ENCODE measurements around the gene RXFP2.

Gene RXFP2, protein sequence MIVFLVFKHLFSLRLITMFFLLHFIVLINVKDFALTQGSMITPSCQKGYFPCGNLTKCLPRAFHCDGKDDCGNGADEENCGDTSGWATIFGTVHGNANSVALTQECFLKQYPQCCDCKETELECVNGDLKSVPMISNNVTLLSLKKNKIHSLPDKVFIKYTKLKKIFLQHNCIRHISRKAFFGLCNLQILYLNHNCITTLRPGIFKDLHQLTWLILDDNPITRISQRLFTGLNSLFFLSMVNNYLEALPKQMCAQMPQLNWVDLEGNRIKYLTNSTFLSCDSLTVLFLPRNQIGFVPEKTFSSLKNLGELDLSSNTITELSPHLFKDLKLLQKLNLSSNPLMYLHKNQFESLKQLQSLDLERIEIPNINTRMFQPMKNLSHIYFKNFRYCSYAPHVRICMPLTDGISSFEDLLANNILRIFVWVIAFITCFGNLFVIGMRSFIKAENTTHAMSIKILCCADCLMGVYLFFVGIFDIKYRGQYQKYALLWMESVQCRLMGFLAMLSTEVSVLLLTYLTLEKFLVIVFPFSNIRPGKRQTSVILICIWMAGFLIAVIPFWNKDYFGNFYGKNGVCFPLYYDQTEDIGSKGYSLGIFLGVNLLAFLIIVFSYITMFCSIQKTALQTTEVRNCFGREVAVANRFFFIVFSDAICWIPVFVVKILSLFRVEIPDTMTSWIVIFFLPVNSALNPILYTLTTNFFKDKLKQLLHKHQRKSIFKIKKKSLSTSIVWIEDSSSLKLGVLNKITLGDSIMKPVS

DNA sequence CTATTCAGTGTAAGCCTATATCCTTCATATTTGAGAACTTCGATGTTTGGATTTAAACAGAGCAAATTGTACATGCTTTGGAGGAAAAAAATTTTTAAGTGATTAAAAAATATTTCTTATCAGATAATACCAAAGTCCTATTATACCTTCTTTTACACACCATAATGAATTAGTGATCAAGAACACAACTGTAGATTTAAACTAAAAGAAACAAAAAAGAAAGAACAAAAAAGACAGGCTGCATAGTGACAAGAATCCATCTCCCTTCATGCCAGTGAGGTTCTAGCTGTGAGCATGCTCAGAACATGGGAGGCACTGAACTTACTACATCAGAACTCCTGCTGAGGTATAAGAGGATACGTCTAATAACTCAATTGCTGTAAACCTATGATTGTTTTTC lies at the start of gene RXFP2:
TSS of gene RXFP2 (plus strand) at position 301 of the 400 bp plus-strand sequence. CDS start at position 388, 87 bp downstream.
- DNase-seq: no peak

- DNase-seq: no peak
These were observed 42.0 kb upstream of the RXFP2 start for GRCh38 chr13:31697290-31697689.

DNA sequence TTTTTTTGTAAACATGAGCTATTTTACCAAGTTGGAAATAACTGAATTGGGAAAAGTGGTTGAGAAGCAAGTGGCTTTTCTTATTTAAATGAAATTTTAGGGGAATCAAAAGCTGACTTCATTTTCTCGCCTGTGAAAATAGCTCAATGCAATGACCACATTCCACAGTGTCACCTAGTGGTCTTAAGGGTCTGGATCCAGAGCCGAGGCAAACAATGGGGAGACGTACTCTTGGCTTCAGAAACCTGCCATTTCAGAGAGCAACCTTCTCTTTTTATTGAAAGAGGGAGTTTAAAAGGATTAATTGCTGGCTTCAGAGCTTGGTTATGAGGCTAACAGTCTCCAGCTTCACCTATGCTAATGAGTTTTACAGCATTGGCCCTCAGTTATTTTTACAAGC lies 39.7 kb upstream of the RXFP2 start:
- no peak for DNase-seq

GRCh38 chr13:31703780-31704179 lies 35.5 kb upstream of the RXFP2 start:
- DNase-seq: no peak

DNA sequence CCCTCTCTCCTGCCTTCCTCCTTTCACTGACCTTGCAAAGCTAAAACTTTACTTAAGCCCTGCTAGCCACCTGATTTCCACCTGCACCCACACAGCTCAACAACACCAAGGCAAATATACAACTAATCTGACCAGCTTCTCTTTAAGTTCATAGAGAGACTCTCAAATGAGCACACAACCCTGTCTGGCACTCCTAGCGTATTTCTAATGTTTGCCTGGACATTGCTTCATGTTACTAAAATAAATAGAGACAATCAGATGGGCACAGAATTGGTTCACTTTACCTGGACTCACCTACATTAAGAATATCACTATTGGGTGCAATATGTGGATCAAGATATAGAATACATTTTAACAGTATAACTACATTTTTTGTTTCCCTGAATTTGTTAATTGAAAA lies 33.2 kb upstream of the RXFP2 start:
- DNase-seq: no peak

DNA sequence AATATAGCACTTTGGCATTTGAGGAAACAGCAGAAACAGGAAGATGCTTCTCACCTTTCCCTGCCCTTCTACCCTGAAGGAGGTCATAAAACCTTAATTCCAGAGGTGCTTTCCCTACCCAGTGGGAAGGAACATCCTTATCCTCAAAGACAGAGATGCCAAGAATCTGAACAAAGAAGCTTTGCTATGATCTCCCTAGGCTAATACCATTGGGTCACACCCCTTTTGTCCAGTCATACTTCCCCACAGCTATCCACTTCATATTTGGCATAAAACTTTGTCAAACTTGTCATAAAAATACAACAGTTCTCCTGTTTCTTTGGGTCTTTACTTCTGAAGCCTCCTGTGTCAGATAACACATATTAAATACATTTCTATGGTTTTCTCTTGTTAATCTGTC lies 21.7 kb upstream of the RXFP2 start:
- DNase-seq: no peak

GRCh38 chr13:31719214-31719613 lies 20.1 kb upstream of the RXFP2 start:
- no peak for DNase-seq

- DNase-seq: no peak
These were observed 16.7 kb upstream of the RXFP2 start for GRCh38 chr13:31722673-31723072.

- no peak for DNase-seq
These were observed 13.5 kb upstream of the RXFP2 start for GRCh38 chr13:31725841-31726240.

- no peak for DNase-seq
These were observed 7.4 kb upstream of the RXFP2 start for GRCh38 chr13:31731921-31732320.

GRCh38 chr13:31733066-31733465 lies 6.3 kb upstream of the RXFP2 start:
- no peak for DNase-seq

GRCh38 chr13:31733647-31734046 lies 5.7 kb upstream of the RXFP2 start:
- no peak for DNase-seq

DNA sequence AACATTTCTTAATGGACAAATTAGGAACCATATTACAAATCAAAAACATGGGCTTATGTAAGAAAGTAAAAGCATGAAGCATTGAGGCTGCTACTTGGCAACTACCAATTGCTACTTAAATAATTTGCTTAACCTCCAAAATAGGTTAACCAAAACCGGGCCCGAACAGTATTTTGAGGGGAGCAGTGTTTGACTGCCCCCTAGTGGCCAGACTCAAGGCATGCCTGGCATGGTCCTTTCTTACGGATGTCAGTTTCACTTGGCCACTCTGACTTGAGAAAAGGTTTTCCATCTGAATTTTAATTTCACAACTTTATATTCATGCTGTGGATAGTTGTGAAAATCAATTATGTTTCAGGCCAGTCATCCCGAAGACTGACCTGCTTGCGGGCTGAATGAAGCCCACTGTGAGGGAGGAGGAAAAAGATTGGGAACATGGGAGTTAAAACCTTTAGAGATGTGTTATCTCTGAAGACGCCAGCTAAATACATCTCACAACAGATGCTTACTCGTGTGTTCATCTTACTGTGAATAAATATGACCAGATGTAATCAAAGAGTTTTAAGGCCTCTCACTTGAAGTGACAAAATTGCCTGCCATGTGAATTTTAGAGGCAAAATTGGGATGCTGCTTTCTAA lies 2.9 kb downstream of the RXFP2 start:
- peak; percentile 69 for DNase-seq

DNA sequence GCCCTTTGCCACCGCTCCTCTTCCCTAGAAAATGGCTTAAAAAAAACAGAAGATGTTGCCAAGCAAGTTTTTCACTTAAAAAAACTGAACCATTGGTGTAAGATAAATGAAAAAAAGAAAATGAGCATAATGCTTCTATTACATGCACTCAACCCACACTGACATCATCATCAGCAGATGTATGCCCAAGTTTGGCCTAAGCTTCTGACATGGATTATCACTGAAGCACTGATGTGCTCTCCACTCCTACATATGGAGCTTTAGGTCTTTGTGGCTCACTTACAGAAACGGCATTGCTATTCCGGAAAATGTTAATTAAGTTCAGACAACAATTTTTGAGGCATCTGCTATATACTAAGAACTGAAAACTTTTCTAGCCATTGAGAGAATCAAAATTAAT lies 8.0 kb downstream of the RXFP2 start:
- DNase-seq: no peak

DNA sequence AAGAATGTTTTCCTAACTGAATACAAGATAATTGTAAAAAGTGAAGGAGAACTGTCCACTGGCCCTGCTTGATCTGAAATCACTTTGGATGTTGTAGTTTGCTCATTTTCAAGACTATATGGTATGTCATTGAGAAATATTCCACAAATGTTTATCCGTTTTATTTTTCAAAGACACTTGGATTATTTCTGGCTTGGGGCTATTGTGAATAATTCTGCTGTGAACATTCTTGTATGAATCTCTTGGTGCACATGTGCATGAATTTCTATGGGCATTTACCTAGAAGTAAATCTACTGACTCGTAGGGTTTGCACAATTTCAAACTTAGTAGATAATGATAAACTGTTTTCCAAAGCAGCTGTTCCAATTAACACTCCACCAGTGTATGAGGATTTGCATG lies 8.6 kb downstream of the RXFP2 start:
- DNase-seq: no peak

- DNase-seq: no peak
These were observed 10.6 kb downstream of the RXFP2 start for GRCh38 chr13:31749929-31750328.

GRCh38 chr13:31755211-31755610 lies 15.9 kb downstream of the RXFP2 start:
- DNase-seq: no peak

DNA sequence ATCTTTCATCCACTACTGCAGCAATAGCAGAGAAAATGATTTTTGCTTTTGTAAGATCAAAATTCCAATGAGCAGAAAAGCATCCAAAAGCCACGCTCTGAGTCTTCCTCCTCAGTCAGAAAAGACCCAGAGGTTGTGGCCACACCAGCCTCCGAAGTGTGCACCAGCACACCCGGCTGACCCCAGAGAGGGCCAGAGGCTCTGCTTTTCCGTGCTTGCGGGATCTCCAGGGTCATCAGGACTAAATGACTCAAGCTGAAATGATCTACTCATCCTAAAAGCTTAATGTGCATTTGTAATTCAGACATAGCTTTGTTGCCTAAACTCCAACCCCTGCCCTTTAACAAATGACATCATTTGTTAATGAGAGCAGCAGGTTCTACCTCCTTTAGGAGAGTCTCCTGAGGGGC lies 16.5 kb downstream of the RXFP2 start:
- DNase-seq: no peak

DNA sequence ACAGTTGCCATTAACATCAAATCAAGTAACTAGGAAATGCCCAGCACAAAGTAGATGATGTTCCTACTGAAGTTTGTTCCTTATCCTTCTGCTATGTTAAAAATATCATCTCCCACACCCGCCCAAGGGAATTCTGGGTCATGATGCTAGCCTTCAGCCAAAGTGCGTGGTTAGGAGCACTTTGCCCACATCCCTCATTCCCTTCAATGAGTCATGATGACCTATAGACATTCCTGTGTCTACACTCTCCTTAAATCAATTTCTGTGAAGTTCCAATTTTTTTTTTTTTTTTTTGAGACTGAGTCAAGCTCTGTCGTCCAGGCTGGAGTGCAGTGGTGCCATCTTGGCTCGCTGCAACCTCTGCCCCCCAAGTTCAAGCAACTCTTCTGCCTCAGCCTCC lies 17.0 kb downstream of the RXFP2 start:
- DNase-seq: no peak

GRCh38 chr13:31761951-31762350 lies 22.6 kb downstream of the RXFP2 start:
- no peak for DNase-seq

DNA sequence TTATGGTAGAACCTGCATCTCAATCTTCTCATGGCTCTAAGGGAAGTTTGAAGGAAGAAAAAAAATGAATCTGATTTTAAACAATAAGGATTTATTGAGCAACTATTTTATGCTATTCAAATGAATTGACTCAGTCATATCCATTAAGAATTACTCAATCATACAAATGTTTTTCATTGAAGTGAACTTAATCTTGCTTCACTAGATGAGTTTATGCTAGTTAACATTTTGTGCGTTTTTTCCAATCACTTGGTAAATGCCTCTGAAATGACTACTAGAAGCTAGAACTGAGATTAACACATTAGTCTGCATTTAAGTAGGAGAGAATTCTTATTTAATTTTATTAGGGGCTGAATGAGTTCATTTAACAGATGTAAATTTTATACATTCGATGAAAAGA lies 25.2 kb downstream of the RXFP2 start:
- no peak for DNase-seq

DNA sequence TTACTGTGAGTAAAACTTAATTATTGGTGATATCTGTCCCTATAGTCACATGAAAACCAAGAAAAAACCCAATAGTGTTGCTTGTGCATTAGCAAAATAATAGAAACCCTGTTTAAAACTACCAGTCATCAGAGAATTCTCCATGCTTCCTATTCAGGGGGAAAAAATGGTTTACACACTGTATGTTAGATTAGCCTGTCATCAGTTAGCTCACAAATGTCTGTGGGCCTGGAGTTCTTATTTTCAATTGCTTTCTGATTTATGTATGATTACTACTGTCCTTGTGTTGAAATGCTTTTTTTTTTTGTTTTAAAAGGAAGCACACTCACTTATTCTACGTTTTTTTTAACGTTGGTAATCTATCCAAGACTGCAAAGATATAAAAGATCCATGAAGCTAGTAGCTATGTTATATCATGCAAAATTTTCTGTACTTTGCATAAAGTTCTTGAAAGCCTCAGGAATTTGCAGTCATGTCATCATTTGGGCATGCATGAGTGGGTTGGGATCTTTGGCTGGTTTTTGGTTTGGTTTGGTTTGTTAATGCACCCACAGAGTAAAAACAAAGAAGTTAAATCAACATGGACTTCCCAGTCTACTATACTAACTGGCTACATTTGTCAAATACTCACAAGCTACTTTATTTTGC lies 25.9 kb downstream of the RXFP2 start:
- no peak for DNase-seq

GRCh38 chr13:31767175-31767900 lies 28.0 kb downstream of the RXFP2 start:
- DNase-seq: no peak

Data from hematopoietic multipotent progenitor cell treated with erythropoietin and hydrocortisone succinate and interleukin-3 and kit ligand, for 8 days (in vitro differentiated cells).